Measurements from ENCODE around the gene TAS2R39. TPM values are rescaled to one million over a fixed set of nuclear protein-coding genes. Genes with fewer than 3 reads are reported as not detected.

TAS2R39 gene
- total RNA-seq, 1 experiment from 2014 or later: not detected

DNA sequence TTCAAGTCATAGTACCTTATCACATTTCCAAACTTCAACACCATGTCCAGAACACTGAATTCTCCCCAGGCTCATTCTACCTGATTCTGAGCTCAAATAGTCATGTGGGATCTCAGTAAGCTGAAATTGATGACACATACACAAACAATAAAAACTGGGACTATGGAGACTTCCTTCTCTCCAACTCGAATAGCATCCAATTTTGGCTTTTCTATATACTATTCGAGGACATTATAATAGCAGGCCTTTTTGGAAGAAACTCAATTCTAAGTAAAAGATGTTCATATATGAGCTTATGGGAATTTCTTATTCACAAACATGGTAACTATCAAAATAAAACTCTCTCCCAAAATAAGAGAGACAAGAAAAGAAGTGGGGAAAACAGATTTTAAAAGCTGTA lies 38.1 kb downstream of the TAS2R39 start:
- H4K91ac ChIP-seq (ENCODE audit: insufficient read length, low read depth, low read length): no peak overlapping the region
- no peaks in the 10 kb centered on the region for H3K4me1 ChIP-seq (ENCODE audit: insufficient read depth, low read length)
- no peak overlapping the region for H2AK5ac ChIP-seq (ENCODE audit: insufficient read length, low read length)
- H3K14ac ChIP-seq (ENCODE audit: insufficient read depth, low read length): no peak overlapping the region
- no peak overlapping the region for H3K4me2 ChIP-seq (ENCODE audit: insufficient read depth, insufficient read length, low read length)
- H3K79me1 ChIP-seq (ENCODE audit: insufficient read depth, low read depth, low read length, poor library complexity, severe bottlenecking): no peaks in the 10 kb centered on the region
- Mint-ChIP-seq H3K27me3 (ENCODE audit: low read depth) (peaks cover 12% of the 10 kb centered on the region; the same call in 1 of the 2 replicates), H3K4me1 (no peaks in the 10 kb centered on the region), H3K4me3 (no peak overlapping the region), H3K36me3 (ENCODE audit: insufficient read depth in 1 of 3, low read depth in 3 of 3) (no peaks in the 10 kb centered on the region), H3K9me3 (no peaks in the 10 kb centered on the region; a peak in 1 of 5 replicates), H3K27ac (no peak overlapping the region)
- H3T11ph ChIP-seq (ENCODE audit: low read length): no peak overlapping the region
- H3K23ac ChIP-seq (ENCODE audit: insufficient read length, low read depth, low read length): no peak overlapping the region
- H2BK12ac ChIP-seq (ENCODE audit: insufficient read length, low read depth, low read length): no peak overlapping the region
- H3K4ac ChIP-seq (ENCODE audit: low read depth, low read length): no peak overlapping the region
- H3K23me2 ChIP-seq (ENCODE audit: insufficient read length, low read depth, low read length, poor library complexity, severe bottlenecking): no peaks in the 10 kb centered on the region
- no peak for DNase-seq
- TF ChIP-seq, protein P1, sequence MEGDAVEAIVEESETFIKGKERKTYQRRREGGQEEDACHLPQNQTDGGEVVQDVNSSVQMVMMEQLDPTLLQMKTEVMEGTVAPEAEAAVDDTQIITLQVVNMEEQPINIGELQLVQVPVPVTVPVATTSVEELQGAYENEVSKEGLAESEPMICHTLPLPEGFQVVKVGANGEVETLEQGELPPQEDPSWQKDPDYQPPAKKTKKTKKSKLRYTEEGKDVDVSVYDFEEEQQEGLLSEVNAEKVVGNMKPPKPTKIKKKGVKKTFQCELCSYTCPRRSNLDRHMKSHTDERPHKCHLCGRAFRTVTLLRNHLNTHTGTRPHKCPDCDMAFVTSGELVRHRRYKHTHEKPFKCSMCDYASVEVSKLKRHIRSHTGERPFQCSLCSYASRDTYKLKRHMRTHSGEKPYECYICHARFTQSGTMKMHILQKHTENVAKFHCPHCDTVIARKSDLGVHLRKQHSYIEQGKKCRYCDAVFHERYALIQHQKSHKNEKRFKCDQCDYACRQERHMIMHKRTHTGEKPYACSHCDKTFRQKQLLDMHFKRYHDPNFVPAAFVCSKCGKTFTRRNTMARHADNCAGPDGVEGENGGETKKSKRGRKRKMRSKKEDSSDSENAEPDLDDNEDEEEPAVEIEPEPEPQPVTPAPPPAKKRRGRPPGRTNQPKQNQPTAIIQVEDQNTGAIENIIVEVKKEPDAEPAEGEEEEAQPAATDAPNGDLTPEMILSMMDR (conservative IDR thresholded peaks at IDR 0.05): no peak
- H4K8ac ChIP-seq (replicated peaks; ENCODE audit: insufficient read length, low read depth, low read length): no peak overlapping the region
- H3K27ac ChIP-seq (ENCODE audit: insufficient read length, low read depth, low read length): no peak overlapping the region
- no peak overlapping the region for H2BK15ac ChIP-seq (ENCODE audit: low read depth, low read length)
- H2BK120ac ChIP-seq (ENCODE audit: low read depth, low read length, poor library complexity, severe bottlenecking): no peak overlapping the region
- no peak overlapping the region for H2BK5ac ChIP-seq (ENCODE audit: insufficient read length, low read length)
- H3K27me3 ChIP-seq (ENCODE audit: insufficient read depth, low read length): no peaks in the 10 kb centered on the region
- H3K9me3 ChIP-seq (ENCODE audit: control insufficient read depth, low read depth, low read length): no peaks in the 10 kb centered on the region
- no peaks in the 10 kb centered on the region for H3K79me2 ChIP-seq (ENCODE audit: insufficient read depth, low read length)
- H2AFZ ChIP-seq (ENCODE audit: low read length): no peak overlapping the region
- no peaks in the 10 kb centered on the region for H4K20me1 ChIP-seq (ENCODE audit: control insufficient read depth, insufficient read depth, insufficient read length)
- H4K5ac ChIP-seq (ENCODE audit: insufficient read length, low read depth, low read length): no peak overlapping the region
- no peak overlapping the region for H3K56ac ChIP-seq (ENCODE audit: insufficient read length, low read depth, low read length)
- H3K9ac ChIP-seq (ENCODE audit: extremely low read depth, insufficient read length, low read length): no peak overlapping the region
- no CpG with 5 or more reads among the region's 2 CpGs for WGBS (ENCODE audit: extremely low coverage, insufficient read length, low lambda C conversion rate)
- no peak overlapping the region for H3K18ac ChIP-seq (ENCODE audit: insufficient read length, low read depth, low read length)
- H2BK20ac ChIP-seq (ENCODE audit: low read depth, low read length, poor library complexity, severe bottlenecking): no peak overlapping the region

Measured in H9 (cell line).